HG02973 (cell line): Measurements from ENCODE around the gene PABPN1.

Experiments used
- ATAC-seq: cut with Tn5 transposase; IDR thresholded peaks from one replicate; pipeline ENCODE4 v1.9.1; 2021; ENCODE audit warnings: moderate library complexity; ENCODE audit not compliant: unreplicated experiment

PABPN1 gene

GRCh38 chr14:23357261-23357660 lies 36.0 kb downstream of the PABPN1 start:
- ATAC-seq, result no peak

DNA sequence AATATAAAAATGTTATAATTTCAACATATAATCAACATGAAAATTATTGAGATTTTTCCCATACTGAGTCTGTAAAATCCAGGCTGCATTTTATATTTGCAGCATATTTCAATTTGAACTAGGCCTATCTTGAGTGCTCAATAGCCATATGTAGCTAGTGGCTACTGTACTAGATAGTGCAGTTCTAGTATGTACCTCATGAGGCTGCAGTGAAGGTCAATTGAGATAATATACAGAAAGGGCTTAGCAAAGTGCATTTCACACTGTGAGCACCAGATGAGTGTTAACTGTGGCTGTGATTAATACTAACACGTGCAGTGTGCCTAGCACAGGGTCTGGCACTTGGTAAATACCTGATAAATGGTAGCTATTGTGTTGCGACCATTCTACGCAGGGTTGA lies 36.8 kb downstream of the PABPN1 start:
- no peak for ATAC-seq

DNA sequence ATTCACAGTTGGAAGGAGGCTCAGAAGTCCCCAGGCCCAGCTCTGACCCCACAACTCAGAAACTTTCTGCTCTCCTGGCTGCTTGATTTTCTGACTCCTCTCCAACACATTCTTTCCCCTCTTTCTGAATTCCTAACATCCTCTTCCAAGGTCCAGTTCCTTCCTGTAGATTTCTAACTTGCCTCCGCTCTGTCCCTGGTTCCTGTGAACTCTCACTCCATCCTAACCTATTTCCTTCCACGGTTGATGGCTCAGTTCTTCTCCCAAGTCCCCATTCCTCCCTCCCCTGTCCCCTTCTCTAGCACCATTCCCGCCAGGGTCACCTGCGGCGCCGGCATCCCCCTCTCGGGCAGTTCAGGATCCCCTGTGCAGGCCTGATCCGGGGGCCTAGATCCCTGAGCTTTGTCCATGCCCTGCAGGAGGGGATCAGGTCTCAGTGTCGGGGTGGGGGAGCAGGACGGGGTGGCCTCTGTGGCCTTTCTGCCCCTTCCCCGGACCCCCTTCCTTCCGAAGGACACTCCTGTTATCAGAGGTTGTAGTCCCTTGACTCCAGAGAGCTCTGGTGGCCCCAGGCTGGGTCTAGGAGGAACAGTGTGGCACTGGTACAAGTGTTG lies 37.4 kb downstream of the PABPN1 start:
- ATAC-seq, result no peak

- no peak for ATAC-seq
These were observed 37.9 kb downstream of the PABPN1 start for GRCh38 chr14:23359167-23359626.

- no peak for ATAC-seq
These were observed 38.6 kb downstream of the PABPN1 start for GRCh38 chr14:23359722-23360447.

- ATAC-seq, result no peak
These were observed 39.2 kb downstream of the PABPN1 start for GRCh38 chr14:23360496-23360895.

DNA sequence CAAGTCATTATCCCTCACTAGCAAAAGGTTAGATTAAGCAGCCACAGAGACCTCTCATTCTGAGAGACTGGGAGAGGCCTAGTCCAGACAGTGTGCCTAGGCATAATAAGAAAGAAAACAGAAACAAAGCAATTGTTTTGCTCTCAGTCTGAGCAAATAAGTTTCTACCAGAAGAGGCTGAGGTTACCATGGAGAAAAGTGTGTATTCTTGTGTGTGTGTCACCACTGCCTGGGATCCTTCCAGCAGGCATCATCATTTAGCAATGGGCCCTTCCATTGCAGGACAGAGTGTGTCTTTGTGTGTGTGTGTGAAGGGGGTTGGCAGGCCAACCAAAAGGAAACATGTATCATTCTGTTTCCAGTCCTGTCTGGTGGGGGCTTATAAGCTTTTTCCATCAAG lies 40.1 kb downstream of the PABPN1 start:
- ATAC-seq, result no peak

DNA sequence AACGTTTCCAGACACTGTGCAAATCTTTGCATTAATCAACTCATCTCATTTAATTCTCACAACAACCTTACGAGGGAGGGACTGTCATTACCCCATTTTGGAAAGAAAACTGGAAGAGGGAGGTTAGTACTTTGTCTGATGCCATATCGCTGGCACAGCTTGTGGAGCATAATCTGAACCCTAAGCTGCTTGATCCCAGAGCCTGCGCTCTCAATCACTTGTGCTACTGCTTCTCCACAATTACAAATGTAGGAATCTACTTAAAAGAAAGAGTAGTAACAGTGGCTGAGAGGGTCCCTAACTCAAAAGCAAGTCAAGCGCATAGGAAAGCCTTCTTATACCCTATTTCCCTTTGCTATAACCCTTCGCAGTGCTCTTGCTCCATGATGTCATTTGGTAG lies 40.5 kb downstream of the PABPN1 start:
- ATAC-seq, result no peak

DNA sequence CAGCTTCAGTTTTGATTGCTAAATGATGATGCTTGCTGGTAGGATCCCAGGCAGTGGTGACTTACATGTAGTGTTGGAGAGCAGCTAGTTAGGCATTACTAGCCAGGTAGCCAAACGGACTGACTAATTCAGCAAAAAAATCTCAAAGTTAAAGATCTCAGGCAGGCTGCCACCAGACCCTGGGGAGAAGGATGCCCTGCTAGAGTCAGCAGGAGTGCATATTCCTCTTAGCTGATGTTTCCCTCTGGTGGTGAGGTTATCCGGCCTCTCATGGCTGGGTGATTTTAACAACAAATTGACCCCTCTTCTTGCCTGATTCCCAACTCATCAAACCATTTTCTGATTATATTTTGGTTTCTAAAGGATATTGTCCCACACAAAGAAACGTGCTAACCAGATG lies 40.9 kb downstream of the PABPN1 start:
- no peak for ATAC-seq

DNA sequence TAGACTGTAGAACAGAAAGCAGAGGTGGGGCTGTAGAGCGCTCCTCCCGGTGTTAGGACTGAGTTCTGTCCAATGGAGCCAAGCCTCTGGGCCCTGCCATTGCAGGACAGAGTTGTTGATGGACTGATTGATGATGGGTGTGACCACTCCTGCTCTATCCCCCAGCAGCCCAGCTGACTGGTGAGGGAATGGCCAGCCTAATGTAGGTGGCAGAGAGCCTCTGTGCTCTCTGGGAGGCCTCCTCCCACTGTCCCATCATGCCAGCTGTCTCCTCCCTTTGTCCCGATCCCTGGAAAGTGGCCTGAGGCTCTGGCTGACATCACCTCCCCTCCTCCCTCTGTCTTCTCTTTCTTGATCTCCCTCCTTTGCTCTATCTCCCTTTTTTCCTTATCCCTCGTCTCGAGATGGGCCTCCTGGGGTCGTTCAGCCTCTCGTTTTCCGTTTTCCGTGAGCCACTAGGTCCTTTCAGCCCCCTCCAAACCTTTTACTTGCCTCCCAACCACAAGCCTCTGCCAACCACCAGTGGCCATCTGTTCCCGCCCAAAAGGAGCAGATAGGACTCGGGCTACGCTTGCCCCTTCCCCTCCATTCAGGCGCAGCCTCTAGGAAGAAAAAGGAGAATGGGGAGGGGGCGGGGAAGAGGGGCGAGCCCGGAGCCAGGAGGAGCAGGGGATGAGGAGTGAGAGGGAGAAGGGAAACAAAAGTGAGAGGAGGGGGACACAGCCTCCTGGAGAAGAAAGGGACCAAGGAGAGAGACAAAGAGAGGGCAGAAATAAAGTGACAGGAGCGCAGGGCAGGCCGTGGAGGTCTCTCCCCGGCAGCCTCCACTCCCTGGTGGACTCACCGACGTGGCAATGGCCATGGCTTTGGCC lies 43.1 kb downstream of the PABPN1 start:
- no peak for ATAC-seq

- ATAC-seq, result no peak
These were observed 43.9 kb downstream of the PABPN1 start, which contains the start of gene EFS for GRCh38 chr14:23365036-23365731. EFS (minus strand) TSS chr14:23365172; CDS start chr14:23365025, 147 bp downstream.

DNA sequence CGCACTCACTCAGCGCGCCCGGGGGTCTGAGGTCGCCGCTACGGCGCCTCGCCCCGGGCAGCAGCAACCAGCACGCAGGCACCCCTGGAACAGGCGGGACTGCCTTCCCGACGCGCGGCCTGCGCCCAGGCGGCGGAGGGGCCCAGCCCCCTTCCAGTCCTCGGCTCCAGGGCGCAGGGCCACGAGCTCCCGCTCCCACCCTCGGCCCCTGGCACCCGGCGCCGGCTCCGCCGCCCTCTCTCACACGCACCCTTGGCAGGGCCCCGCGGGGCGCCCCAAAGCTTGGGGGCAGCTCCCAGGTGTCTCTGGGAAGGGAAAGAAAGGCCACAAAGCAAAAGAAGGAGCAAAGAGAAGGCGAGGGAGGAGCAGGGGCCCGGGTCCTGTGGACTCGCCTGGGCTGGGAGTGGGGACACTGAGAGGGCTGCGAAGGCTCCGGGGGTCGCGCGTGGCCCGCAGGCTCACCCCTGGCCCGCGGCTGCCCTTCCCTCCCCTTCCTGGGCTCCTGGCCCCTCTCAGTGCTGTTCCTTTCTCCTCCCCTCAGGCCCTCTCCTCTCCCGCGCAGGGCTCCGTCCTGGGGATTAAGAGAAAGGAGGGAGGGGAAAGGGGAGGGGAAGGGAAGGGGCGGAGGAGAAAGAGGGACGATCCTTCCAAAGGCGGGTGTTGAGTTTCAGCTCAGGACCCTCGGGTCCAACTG lies 44.6 kb downstream of the PABPN1 start:
- ATAC-seq, result no peak

GRCh38 chr14:23366426-23366921 lies 45.2 kb downstream of the PABPN1 start:
- ATAC-seq, result no peak

DNA sequence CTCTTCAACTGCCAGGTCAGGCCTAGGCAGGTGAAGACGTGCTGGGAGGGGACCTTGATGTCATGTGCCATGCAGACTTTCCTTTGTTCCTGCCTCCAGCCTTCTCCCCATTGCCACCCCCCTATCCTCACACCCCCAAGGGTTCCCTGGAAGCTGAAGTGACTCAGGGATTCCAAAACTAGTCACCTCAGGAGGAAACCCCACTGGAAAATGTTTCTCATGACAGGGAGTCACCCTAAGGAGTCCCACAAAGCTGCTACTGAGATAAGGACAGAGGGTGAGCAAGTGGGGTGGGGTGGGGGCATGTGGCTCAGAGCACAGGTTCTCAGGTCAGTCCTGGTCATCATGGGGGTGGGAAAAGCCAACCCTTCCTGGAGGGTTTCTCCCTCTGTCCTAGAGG lies 49.0 kb downstream of the PABPN1 start:
- no peak for ATAC-seq

DNA sequence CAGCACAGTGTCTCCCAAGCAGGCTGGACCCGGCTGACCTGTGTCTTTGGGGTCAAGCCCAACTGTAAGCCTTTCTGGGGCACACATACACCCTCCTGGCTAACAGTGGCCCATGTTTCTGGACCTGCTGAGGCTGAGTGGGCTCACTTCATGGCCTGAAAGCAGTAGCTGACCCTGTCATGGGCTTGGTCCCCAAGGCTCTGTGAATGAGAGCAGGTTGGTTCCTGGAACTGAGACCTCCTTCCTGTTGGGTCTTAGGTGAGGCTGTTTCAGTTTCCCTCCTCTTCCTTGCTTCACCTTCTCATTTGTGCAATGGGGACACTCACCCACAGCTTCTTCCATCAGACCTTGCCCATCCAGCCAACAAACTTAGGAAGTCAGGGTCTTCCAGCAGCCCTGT lies 50.6 kb downstream of the PABPN1 start:
- ATAC-seq, result no peak

DNA sequence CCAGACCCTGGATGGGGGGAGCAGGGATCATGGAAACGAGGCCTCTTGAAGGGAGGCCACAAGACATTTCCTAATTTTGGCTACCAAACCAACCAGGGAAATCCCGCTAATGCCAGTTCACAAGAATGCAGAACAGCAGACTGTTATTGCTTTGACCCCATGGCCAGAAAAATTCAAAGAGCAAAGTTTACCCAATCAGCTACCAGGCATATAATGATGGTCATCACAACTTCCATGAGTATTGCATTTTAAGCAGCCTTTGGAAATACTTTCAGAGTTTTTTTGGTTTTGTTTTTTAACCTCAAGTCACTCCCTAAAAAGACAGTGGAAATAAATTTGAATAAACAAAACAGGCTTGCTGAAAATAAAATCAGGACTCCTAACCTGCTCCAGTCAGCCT lies 51.3 kb downstream of the PABPN1 start, which contains the start of gene IL25:
IL25 (plus strand) TSS at position 301 of the 400 bp plus-strand sequence.
- ATAC-seq, result no peak

GRCh38 chr14:23373041-23373440 lies 51.8 kb downstream of the PABPN1 start:
- no peak for ATAC-seq
